ENCODE data around the gene CDC42EP2. TPM values are rescaled to one million over a fixed set of nuclear protein-coding genes. Genes with fewer than 3 reads are reported as not detected.

Gene CDC42EP2, protein sequence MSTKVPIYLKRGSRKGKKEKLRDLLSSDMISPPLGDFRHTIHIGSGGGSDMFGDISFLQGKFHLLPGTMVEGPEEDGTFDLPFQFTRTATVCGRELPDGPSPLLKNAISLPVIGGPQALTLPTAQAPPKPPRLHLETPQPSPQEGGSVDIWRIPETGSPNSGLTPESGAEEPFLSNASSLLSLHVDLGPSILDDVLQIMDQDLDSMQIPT
- total RNA-seq (2022; extraction: Qiagen RNA extraction), result 13.4 to 21.3 TPM (median 16.9 TPM) in 5 replicates

GRCh38 chr11:65314501-65315203 is at the start of gene CDC42EP2:
Gene CDC42EP2, plus strand, starts transcription at chr11:65314866. Its CDS starts 6,033 bp downstream, at chr11:65320899.

DNA sequence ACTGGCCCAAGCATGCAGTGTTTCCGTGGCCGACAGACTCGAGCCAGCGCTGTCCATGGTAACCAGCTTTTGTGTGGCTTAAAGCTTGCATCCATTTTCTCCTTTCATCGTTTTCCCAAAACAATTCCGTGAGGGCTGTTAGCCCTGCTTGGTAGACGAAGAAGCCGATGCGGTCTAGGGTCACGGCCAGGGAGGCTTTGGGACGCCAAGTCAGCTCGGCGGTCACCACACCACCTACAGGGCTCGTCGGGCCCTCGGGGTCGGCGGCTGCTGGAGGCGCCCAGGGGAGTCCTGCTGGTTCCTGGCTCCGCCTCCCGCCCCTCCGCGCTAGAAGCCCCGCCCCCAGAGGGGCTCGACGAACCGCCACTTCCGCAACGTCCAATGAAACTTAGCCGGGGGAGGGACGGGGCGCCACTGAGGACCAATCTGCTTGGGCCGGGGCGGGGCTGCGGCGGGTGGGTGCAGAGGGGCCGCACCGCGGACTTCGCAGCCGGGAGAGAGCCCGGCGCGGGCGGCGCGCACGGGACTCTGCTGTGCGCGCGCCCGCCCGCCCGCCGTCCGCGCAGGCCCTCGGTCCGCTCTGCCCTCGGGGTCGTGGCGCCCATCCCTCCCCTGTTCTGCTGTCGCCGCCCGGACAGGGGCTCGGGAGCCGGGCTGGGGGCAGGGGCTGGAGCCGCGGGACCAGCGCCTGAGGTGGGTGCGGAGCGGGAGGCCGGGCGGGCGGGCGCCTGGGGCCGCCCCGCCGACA is 39.8 kb downstream of the CDC42EP2 start, which contains the start of gene TIGD3:
Gene TIGD3 (plus strand): TSS at position 487 of the 748 bp plus-strand sequence. CDS start 1,058 bp downstream, outside the sequence.

Other genes starting within 250 kb of the CDC42EP2 start
- gene CDCA5, start 230.8 kb upstream of the CDC42EP2 start, total RNA-seq (2022; extraction: Qiagen RNA extraction), result 56.7 to 72.8 TPM (median 69.2 TPM) in 5 replicates
- gene ZFPL1, start 230.6 kb upstream of the CDC42EP2 start, total RNA-seq (2022; extraction: Qiagen RNA extraction), result 32.3 to 35.1 TPM (median 33.5 TPM) in 5 replicates
- gene VPS51, start 218.7 kb upstream of the CDC42EP2 start, total RNA-seq (2022; extraction: Qiagen RNA extraction), result 50.1 to 57.1 TPM (median 54.1 TPM) in 5 replicates
- 4.2 to 8.3 TPM (median 6.2 TPM) in 5 replicates for gene TM7SF2, start 203.0 kb upstream of the CDC42EP2 start, total RNA-seq (2022; extraction: Qiagen RNA extraction)
- gene ZNHIT2, start 197.2 kb upstream of the CDC42EP2 start, total RNA-seq (2022; extraction: Qiagen RNA extraction), result 13.2 to 25.1 TPM (median 24.8 TPM) in 5 replicates
- gene FAU, start 192.7 kb upstream of the CDC42EP2 start, total RNA-seq (2022; extraction: Qiagen RNA extraction), result 801 to 1,074 TPM (median 1,010 TPM) in 5 replicates
- 72.1 to 80.3 TPM (median 75.3 TPM) in 5 replicates for gene MRPL49, start 192.5 kb upstream of the CDC42EP2 start, total RNA-seq (2022; extraction: Qiagen RNA extraction)
- 30.5 to 45.9 TPM (median 41.9 TPM) in 5 replicates for gene SYVN1, start 180.3 kb upstream of the CDC42EP2 start, total RNA-seq (2022; extraction: Qiagen RNA extraction)
- gene SPDYC, start 144.6 kb upstream of the CDC42EP2 start, total RNA-seq (2022; extraction: Qiagen RNA extraction), result not detected in 5 replicates
- gene CAPN1, start 132.9 kb upstream of the CDC42EP2 start, total RNA-seq (2022; extraction: Qiagen RNA extraction), result 97.2 to 123 TPM (median 115 TPM) in 5 replicates
- gene POLA2, start 52.9 kb upstream of the CDC42EP2 start, total RNA-seq (2022; extraction: Qiagen RNA extraction), result 13.4 to 15.9 TPM (median 15.1 TPM) in 5 replicates
- 39.4 to 46.7 TPM (median 40.4 TPM) in 5 replicates for gene DPF2, start 19.0 kb downstream of the CDC42EP2 start, total RNA-seq (2022; extraction: Qiagen RNA extraction)
- 0.60 to 1.1 TPM (median 1.0 TPM) in 5 replicates for gene TIGD3, start 39.9 kb downstream of the CDC42EP2 start, total RNA-seq (2022; extraction: Qiagen RNA extraction)
- 11.0 to 13.3 TPM (median 13.1 TPM) in 5 replicates for gene SLC25A45, start 67.8 kb downstream of the CDC42EP2 start, total RNA-seq (2022; extraction: Qiagen RNA extraction)
- 37.8 to 63.7 TPM (median 54.9 TPM) in 5 replicates for gene FRMD8, start 71.8 kb downstream of the CDC42EP2 start, total RNA-seq (2022; extraction: Qiagen RNA extraction)
- gene NEAT1, start 107.9 kb downstream of the CDC42EP2 start, total RNA-seq (2022; extraction: Qiagen RNA extraction), result 158 to 313 TPM (median 227 TPM) in 5 replicates
- gene MALAT1, start 184.2 kb downstream of the CDC42EP2 start, total RNA-seq (2022; extraction: Qiagen RNA extraction), result 45.7 to 97.4 TPM (median 58.6 TPM) in 5 replicates
- 44.7 to 67.1 TPM (median 63.3 TPM) in 5 replicates for gene SCYL1, start 210.2 kb downstream of the CDC42EP2 start, total RNA-seq (2022; extraction: Qiagen RNA extraction)
- gene LTBP3, start 243.5 kb downstream of the CDC42EP2 start, total RNA-seq (2022; extraction: Qiagen RNA extraction), result 93.6 to 147 TPM (median 130 TPM) in 5 replicates

Data from A549 treated with CORT108297 at 1 μM for 4 hours (cell line).